Activated T-cell treated with anti-CD3 and anti-CD28 coated beads for 1 hour (primary cell): ENCODE results near the gene SEMA3A.

ENCODE experiments used
- DNase-seq: peaks from one replicate; pipeline ENCODE4 v3.0.0-alpha.2; 2020; ENCODE audit warnings: low read depth

Gene SEMA3A

GRCh38 chr7:83921941-83922607 is 272.5 kb downstream of the SEMA3A start:
- no peak for DNase-seq

- no peak for DNase-seq
Observed at GRCh38 chr7:83921271-83921940, 273.2 kb downstream of the SEMA3A start.

- DNase-seq = no peak
Observed at GRCh38 chr7:83918142-83918541, 276.4 kb downstream of the SEMA3A start.

GRCh38 chr7:83913174-83913573 is 281.4 kb downstream of the SEMA3A start:
- no peak for DNase-seq

GRCh38 chr7:83908526-83908925 is 286.1 kb downstream of the SEMA3A start:
- no peak for DNase-seq
